GM15510 (cell line): ENCODE data around the gene BEND6.

Experiments
- POLR2A ChIP-seq: IDR thresholded peaks from 3 replicates; pipeline ENCODE4 v1.6.1; 2011; ENCODE audit warnings: borderline replicate concordance; ENCODE audit not compliant: insufficient read length; ENCODE audit errors: extremely low read depth

Gene BEND6, protein sequence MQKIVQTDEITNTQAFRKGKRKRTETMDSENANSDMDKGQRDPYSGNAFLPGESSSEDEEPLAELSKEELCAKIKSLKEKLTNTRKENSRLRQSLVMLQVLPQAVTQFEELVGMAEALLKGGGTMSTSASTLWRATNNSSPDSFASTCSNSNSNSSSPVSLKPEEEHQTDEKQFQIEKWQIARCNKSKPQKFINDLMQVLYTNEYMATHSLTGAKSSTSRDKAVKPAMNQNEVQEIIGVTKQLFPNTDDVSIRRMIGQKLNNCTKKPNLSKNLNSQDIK

DNA sequence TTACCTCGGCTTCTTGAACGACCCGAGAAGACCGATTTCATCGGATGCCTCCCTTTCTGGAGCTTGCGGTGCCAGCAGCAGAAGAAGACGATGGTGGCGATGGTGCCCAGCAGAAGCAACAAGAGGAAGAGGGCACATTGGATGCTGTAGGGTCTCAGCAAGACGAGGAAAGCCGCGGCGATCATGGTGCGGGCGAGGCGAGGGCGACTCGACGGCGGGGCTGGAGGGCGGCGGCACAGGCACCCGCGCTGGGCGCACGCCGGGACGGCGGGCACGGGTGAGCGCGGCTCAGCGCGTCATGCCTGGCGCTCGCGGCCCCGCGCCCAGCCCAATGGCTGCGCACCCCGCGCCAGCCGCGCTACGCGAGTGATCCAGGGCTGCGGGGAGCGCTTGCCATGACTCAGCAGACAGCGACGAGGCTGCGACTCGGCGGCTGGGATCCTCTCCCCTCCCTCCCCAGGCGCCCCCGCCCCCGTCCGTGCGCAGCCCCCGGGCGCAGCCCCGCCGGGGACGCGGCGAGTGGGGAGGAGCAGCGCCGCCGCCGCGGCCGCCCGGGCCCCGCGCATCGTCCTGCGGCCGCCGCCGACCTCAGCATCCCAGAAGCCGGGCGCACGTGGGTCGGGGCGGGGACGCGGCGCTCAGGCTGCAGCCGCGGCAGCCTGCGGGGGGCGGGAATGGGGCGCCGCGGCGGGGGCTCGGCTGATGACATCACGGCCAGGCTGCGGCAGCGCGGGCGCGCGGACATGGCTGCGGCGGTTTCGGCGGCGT lies at the start of gene BEND6:
BEND6 (plus strand) TSS at position 705 of the 768 bp plus-strand sequence. CDS start 26,704 bp downstream, outside the sequence.
- peak; percentile 29 for TF ChIP-seq POLR2A

DNA sequence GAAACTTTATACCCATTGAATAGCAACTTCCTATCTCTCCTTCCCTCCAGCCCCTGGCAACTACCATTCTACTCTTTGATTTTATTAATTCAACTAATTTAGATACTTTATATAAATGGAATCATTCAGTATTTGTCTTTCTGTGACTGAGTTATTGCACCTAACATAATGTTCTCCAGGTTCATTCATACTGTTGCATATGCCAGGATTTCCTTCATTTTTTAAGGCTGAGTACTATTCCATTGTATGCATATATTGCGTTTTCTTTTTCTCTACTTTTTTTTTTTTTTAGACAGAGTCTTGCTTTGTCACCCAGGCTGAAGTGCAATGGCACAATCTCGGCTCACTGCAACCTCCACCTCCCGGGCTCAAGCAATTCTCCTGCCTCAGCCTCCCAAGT lies 49.5 kb upstream of the BEND6 start:
- TF ChIP-seq POLR2A = no peak

DNA sequence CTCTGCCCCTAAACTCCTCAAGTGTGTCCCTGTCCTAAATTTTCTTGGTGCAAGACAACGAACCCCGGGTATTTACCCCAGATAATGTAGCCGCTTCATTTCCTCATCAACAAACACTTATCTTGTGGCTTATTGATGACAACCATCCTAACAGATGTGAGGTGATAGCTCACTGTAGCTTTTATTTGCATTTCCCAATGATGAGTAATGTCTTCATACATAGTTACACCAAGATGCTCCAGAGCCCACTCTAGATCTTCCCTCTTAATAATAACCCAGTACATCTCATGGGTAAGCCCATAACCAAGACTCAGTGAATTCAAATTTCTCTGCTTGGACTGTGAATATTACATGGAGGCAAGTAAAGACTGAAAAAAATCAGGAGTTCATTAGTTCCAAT lies 48.2 kb upstream of the BEND6 start:
- no peak for TF ChIP-seq POLR2A

DNA sequence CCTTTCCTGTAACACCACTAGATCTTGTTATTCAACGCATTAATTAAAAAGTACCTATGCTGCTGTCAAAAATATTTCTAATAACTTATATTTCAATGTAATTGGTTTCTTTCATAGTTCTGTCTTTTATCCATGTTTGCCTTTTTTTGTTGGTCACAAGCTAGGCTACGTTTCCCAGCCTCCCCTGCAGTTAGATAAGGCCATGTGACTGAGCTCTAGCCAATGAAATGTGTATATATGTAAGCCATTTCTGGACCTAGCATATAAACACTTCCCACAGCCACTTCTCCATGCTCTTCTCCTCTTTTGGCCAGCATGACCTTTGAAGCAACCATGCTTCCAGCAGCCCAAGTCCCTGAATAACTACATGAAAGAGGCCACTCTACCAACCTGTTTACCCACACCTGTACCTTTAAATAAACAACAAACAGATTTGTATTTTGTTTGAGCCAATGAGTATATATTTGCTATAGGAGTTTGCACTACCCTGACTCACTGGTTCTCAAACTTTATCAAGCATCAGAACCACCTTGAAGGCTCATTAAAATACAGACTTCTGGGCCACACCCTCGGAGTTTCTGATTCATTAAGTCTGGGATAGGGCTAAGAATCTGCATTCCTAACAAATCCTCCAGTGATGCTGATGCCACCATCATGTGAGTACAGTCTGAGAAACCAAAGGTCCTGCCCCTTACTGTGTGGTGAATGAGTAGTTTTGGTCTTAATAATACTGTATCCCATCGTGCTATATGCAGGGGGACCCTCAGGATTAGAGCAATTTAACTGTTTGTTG lies 45.6 kb upstream of the BEND6 start:
- TF ChIP-seq POLR2A = no peak

DNA sequence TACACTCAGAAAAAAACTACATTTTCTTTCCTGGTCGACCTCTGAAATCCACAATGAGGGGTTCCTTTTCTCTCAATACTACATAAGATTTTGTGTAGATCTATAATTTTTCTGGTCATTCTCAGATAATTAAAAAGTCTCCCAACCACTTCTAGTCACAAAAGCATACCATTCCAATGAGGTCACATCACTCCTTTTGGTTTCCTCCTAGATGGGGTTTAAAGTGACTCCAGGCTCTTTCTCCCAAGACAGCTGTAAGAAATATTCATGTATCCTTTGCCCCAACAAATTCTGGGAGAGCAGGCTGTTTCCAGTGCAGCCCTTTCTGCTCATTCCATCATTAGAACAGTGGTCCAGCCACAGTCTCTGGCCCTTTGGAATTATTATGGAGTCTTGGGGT lies 43.1 kb upstream of the BEND6 start:
- no peak for TF ChIP-seq POLR2A

DNA sequence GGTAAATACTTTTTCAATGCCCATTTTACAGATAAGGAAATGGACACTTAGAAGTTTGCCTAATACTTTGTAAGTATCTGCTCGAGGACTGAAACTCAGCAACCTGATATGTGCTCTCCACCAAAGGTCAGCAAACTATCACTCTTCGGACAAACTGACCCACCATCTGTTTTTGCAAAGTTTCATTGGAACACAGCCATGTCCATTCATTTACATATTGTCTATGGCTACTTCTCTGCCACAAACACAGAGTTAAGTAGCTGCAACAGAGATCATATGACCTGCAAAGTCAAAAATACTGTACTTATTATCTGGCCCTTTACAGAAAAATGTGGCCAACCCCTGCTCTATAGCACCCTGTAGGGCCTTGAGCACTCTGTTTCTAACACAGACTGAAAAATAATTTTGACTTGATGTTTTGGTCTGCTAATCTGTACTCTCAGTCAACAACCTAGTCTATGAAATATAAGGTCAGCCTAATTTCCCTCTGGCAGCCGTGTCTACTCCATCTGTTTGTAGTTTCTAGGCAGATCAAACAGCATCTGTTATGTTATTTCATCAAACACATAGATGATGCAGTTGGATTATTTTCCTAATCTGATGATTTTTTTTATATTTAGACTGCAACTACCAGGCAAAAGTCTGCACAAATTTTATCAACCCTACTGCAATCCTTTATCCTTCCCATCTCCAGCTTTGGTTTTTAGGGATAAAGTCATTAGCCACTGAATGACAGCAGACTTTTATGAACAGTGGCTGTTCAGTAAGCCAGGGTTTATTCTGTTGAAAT lies 41.4 kb upstream of the BEND6 start:
- TF ChIP-seq POLR2A = no peak

DNA sequence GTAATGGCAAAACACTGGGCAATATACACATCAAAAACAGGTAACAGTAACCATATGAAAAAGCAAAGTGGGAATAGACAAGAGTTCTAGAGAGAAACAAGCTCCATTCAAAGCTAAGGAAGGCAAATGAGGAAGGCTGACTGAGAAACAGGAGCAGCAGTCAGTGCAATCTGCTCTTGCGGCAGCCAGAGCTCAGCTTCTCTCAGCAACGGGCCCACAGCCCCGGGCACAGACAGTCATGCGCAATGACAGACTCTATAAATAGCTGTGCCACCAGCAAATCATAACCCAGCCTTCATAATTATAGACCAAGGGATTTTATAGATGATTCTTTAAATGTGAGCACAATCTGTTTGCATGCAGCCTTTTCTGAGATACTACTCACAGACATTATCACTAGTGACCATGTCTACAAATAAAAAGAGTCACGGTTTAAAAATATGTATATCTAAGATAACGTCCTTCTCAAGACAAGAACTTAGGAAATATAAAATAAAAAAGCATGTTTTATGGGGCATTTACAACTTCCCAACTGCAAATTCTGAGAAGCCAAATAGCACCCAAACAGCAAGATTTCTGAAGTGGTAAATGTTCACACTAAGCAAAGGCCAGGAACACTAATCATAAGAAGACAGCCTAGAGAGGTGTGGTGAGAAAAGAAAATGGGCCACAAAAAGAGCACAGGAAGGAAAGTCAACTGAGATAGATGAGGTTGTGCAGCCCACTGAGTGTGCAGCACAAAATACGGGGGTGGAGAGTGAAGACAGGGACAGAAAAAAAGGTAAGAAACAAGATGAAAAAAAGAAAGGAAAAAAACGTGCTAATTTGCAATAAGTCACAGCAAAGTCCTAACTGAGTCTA lies 39.9 kb upstream of the BEND6 start:
- no peak for TF ChIP-seq POLR2A

DNA sequence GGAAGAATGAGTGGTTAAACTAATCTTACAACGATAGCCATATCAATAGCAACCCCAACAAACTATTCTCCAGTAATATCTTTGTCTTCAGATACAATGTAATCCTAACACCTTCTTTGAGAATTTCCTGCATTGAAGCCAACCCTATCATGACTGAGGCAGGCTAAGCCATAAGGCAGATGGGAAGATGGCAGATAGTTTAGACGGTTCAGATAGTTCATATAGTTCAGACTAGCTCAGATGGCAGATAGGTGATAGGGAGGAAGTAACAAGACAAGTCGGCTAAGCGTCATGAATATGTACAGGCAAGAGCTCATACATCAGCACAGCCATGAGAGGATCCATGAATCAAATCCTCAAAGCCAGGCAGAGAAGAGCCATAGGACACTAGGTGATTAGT lies 39.1 kb upstream of the BEND6 start:
- no peak for TF ChIP-seq POLR2A

DNA sequence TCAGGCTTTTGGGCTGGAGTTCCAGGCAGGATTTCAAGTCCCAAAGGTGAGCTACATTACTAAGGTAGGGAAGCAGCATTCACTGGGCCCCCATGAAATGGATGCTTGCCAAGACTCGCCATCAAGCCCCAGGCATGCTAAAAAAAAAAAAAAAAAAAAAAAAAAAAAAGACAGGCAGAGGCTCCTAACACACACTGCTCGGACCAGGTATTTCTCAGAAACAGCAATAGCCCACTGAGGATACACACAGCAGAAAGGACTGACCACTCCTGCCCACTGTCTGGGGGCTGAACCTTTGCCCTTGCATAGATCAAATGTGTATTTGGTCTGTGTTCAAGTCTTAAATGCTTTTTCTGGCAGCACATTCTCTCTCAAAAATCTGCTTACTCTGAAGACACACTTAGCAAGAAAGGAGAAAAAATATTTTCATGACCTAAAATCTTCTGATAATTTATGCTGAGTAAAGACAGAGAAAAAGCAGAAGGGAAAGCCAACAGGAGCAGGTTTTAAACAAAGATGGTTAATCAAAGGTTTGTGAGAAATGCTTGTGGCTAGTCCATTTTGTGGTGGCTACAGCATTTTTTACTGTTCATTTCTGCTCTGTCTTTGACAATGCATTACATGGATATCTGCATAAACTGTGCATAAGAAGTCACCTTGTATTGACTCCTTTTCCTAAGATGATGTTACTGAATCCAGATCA lies 37.9 kb upstream of the BEND6 start:
- no peak for TF ChIP-seq POLR2A

DNA sequence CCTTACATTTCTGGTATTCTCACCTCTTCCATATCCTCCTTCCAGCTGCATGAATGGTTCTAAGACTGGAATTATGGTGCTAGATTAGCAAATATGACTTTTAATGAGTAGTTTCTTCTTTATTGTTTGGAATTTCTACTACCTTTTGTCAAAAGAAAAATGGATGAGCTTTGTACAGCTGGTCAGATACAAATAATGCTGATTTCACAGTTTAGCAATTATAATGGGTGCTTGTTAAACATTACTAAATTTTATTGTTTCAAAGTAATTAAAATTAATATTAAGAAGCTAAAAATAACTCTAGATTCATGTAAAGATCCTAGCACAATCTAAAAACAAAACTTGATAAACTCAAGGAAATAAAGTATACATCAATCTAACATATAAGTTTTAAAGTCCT lies 32.3 kb upstream of the BEND6 start:
- TF ChIP-seq POLR2A = no peak

DNA sequence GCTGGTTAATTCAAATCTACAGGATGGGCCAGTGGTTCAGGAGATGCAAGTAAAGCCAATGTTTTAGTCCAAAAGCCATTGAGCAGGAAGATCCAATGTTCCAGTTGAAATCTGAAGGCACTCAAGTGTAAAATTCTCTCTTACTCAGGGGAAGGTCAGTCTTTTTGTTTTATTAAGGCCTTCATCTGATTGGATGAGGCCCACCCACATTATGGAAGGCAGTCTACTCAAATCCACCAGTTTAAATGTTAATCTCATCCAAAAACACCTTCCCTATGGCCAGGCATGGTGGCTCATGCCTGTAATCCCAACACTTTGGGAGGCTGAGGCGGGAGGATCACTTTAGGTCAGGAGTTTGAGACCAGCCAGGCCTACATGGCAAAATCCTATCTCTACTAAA lies 31.3 kb upstream of the BEND6 start:
- no peak for TF ChIP-seq POLR2A

DNA sequence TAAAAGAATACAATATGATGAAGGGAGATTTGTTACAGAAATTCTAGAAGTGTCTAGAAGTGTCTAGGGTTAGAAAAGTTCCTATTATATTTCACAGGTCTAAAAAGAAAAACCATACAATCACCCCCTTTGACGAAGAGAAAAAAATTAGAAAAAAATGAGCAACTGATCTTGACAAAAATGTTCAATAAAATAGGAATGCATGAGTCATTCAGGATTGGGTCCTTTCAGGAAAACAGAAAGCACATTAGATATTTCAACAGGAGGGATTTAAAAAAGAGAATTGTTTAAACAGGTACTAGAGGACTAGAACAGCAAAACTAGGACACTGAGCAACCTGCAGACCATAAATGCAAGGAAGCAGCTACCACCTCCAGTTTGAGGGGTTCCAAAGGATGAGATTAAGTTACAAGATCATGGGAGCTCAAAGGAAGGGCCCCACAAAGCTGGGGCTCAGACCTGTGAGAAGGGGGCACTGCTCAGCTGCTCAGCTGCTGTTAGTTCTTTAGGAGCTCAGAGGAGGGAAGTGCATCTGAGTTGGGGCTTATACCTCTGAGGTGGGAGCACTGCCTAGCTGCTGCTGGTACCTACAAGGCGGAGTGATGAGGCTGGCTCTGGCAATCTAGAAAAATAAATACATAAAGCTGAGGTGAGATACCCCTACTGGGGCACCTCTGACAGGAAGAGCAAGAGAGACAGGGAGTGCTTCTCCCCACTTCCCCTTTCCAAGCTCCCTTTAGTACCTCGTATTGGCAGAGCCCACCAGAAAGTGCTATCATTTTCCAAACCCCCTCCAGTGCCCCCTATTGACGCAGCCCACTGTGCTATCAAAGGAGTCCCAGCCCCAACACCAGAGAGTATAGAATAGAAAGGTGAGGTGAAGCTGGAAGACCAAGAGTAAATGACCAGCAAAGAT lies 27.1 kb upstream of the BEND6 start:
- TF ChIP-seq POLR2A = no peak
